GM23338 (cell line): ENCODE results near the gene CAMTA1. TPM values are rescaled to one million over a fixed set of nuclear protein-coding genes. Genes with fewer than 3 reads are reported as not detected.

ENCODE experiments used
- ATAC-seq: fragments of 200-7000 bp; cut with Tn5 transposase; 3 replicates; pipeline ENCODE4 v1.9.1; 2020
- DNase-seq: peaks from one replicate; pipeline ENCODE4 v3.0.0-alpha.2; 2015; ENCODE audit warnings: low spot score
- H2AFZ ChIP-seq: fragments of 200-600 bp; sonication (generic); 2 replicates; pipeline ENCODE4 v1.8.0; 2016; ENCODE audit warnings: antibody characterized with exemption, mild to moderate bottlenecking, moderate library complexity
- H3F3A ChIP-seq: fragments of 200-600 bp; sonication (generic); replicated peaks from 2 replicates; pipeline ENCODE4 v1.8.0; 2017; ENCODE audit warnings: antibody characterized with exemption, mixed run types, low read depth
- H3K27ac ChIP-seq: fragments of 200-600 bp; sonication (generic); 2 replicates; pipeline ENCODE4 v1.6.1; 2016; ENCODE audit warnings: low read depth
- H3K27me3 ChIP-seq: fragments of 200-600 bp; sonication (generic); 2 replicates; pipeline ENCODE4 v1.8.0; 2016; ENCODE audit warnings: mild to moderate bottlenecking, mixed run types, moderate library complexity; ENCODE audit not compliant: insufficient read depth
- H3K36me3 ChIP-seq: fragments of 200-600 bp; sonication (generic); 2 replicates; pipeline ENCODE4 v1.8.0; 2016; ENCODE audit warnings: mild to moderate bottlenecking; ENCODE audit not compliant: insufficient read depth
- H3K4me1 ChIP-seq: fragments of 200-600 bp; sonication (generic); 2 replicates; pipeline ENCODE4 v1.8.0; 2016; ENCODE audit warnings: mild to moderate bottlenecking, moderate library complexity; ENCODE audit not compliant: insufficient read depth
- H3K4me2 ChIP-seq: fragments of 200-600 bp; sonication (generic); 2 replicates; pipeline ENCODE4 v1.7.1; 2017; ENCODE audit warnings: mixed run types
- H3K4me3 ChIP-seq: fragments of 200-600 bp; sonication (generic); 2 replicates; pipeline ENCODE4 v1.6.1; 2016; ENCODE audit warnings: mixed run types
- H3K79me2 ChIP-seq: fragments of 200-600 bp; sonication (generic); replicated peaks from 2 replicates; pipeline ENCODE4 v1.8.0; 2017; ENCODE audit warnings: mild to moderate bottlenecking; ENCODE audit not compliant: insufficient read depth
- H3K9me2 ChIP-seq: fragments of 200-600 bp; sonication (generic); 2 replicates; pipeline ENCODE4 v1.8.0; 2017; ENCODE audit not compliant: insufficient read depth
- H4K20me1 ChIP-seq: fragments of 200-600 bp; sonication (generic); replicated peaks from 2 replicates; pipeline ENCODE4 v1.8.0; 2017; ENCODE audit warnings: mild to moderate bottlenecking; ENCODE audit not compliant: insufficient read depth
- H3K27ac Mint-ChIP-seq: 2 replicates; pipeline ENCODE4 v1.8.0; 2020; ENCODE audit warnings: inconsistent platforms, mild to moderate bottlenecking, moderate library complexity, mixed read lengths
- H3K27me3 Mint-ChIP-seq: 3 replicates; pipeline ENCODE4 v1.8.0; 2022; ENCODE audit warnings: low read depth, mild to moderate bottlenecking, moderate library complexity, mixed read lengths, inconsistent platforms; ENCODE audit not compliant: insufficient read depth, poor library complexity
- H3K36me3 Mint-ChIP-seq: 3 replicates; pipeline ENCODE4 v1.8.0; 2021; ENCODE audit warnings: low read depth, mild to moderate bottlenecking, inconsistent platforms, moderate library complexity, mixed read lengths
- H3K4me1 Mint-ChIP-seq: 3 replicates; pipeline ENCODE4 v1.8.0; 2020; ENCODE audit warnings: mild to moderate bottlenecking, inconsistent platforms, mixed read lengths
- H3K4me3 Mint-ChIP-seq: 3 replicates; pipeline ENCODE4 v1.8.0; 2021; ENCODE audit warnings: moderate library complexity, mild to moderate bottlenecking, inconsistent platforms, mixed read lengths
- H3K9me3 Mint-ChIP-seq: 3 replicates; pipeline ENCODE4 v1.8.0; 2020; ENCODE audit warnings: moderate library complexity, mild to moderate bottlenecking, inconsistent platforms, mixed read lengths
- CREB1 ChIP-seq: fragments of 250-450 bp; sonication (Bioruptor Pico); IDR thresholded peaks from 2 replicates; pipeline ENCODE4 v1.5.0; 2020; ENCODE audit warnings: low read depth, mild to moderate bottlenecking, moderate library complexity
- CTCF ChIP-seq, 2 experiments: fragments of 200-600 bp in 1 of 2; sonication (generic) in 1 of 2; conservative IDR thresholded peaks; 2 replicates each; pipeline versions ENCODE4 v1.5.1 to v1.6.1; 2016 to 2017; ENCODE audit warnings: antibody characterized with exemption in 2 of 2, low read depth in 2 of 2, mild to moderate bottlenecking in 2 of 2, moderate library complexity in 1 of 2
- EZH2 ChIP-seq: fragments of 200-600 bp; sonication (generic); IDR thresholded peaks from one replicate; pipeline ENCODE4 v1.8.0; 2017; ENCODE audit warnings: antibody characterized with exemption, mild to moderate bottlenecking, low read depth; ENCODE audit not compliant: unreplicated experiment
- EZH2phosphoT487 ChIP-seq: fragments of 200-600 bp; sonication (generic); IDR thresholded peaks from one replicate; pipeline ENCODE4 v1.8.1; 2018; ENCODE audit warnings: antibody characterized with exemption; ENCODE audit not compliant: unreplicated experiment
- JUNB ChIP-seq: IDR thresholded peaks from one replicate; pipeline ENCODE4 v1.6.1; 2016; ENCODE audit warnings: antibody characterized with exemption; ENCODE audit not compliant: unreplicated experiment
- NANOG ChIP-seq: IDR thresholded peaks from 2 replicates; pipeline ENCODE4 v1.6.1; 2016; ENCODE audit warnings: antibody characterized with exemption, borderline replicate concordance
- REST ChIP-seq: IDR thresholded peaks from one replicate; pipeline ENCODE4 v1.6.1; 2018; ENCODE audit warnings: antibody characterized with exemption; ENCODE audit not compliant: unreplicated experiment
- STAT1 ChIP-seq: IDR thresholded peaks from one replicate; pipeline ENCODE4 v1.6.1; 2016; ENCODE audit warnings: antibody characterized with exemption; ENCODE audit not compliant: unreplicated experiment
- ZNF114 ChIP-seq: fragments of 250-450 bp; sonication (Bioruptor Pico); IDR thresholded peaks from 2 replicates; pipeline ENCODE4 v1.5.0; 2020; ENCODE audit warnings: mild to moderate bottlenecking, moderate library complexity
- ZNF331 ChIP-seq: fragments of 250-450 bp; sonication (Bioruptor Pico); IDR thresholded peaks from 2 replicates; pipeline ENCODE4 v1.5.0; 2020; ENCODE audit warnings: low read depth, mild to moderate bottlenecking, moderate library complexity
- polyA plus RNA-seq: library from polyadenylated mRNA; unstranded; fragments of >200 nt; fragmentation: Nextera tagmentation; extraction: Ambion mirVana; gene quantifications from 2 replicates; pipeline ENCODE4 v1.2.1, GENCODE V29; 2016
- total RNA-seq: library from RNA; depleted of rRNA; stranded (reverse); fragments of >200 nt; shearing (Covaris generic); gene quantifications from 2 replicates; pipeline ENCODE4 v1.2.3, GENCODE V29; 2014

The CAMTA1 gene
- total and polyA plus RNA-seq, 2 experiments from 2014 or later = 115 to 519 TPM

- TF ChIP-seq REST (no peak), STAT1 (no peak), JUNB (no peak), EZH2phosphoT487 (no peak)
These were observed 992.9 kb downstream of the CAMTA1 start (continued) for GRCh38 chr1:7778133-7778628.

GRCh38 chr1:7780976-7781375, 995.7 kb downstream of the CAMTA1 start:
- no peak overlapping the region for H3K27ac Mint-ChIP-seq
- H3K36me3 ChIP-seq = peaks cover 32% of the 10 kb centered on the region
- H3K27me3 Mint-ChIP-seq = peaks cover 15% of the 10 kb centered on the region
- no peaks in the 10 kb centered on the region for H3F3A ChIP-seq
- H3K4me1 Mint-ChIP-seq = no peaks in the 10 kb centered on the region
- H3K9me3 Mint-ChIP-seq = peaks cover 7% of the 10 kb centered on the region; the same call in 2 of the 3 replicates
- no peak for ATAC-seq
- no peak overlapping the region for H3K4me3 Mint-ChIP-seq
- H3K4me2 ChIP-seq = no peak overlapping the region
- no peak for TF ChIP-seq JUNB
- no peak for TF ChIP-seq EZH2phosphoT487
- TF ChIP-seq NANOG = no peak
- no peak for TF ChIP-seq STAT1
- TF ChIP-seq CREB1 = no peak
- TF ChIP-seq CTCF (conservative IDR thresholded peaks at IDR 0.05; ENCODE audit: low read depth in 2 of 2) = no peak
- no peak overlapping the region for H3K4me3 ChIP-seq
- H3K36me3 Mint-ChIP-seq = peaks cover 54% of the 10 kb centered on the region
- H3K9me2 ChIP-seq = no peaks in the 10 kb centered on the region; the same call in 1 of the 2 replicates
- 0 out of 2 replicates have a peak, but pooled peaks cover 4% of the 10 kb centered on the region for H3K4me1 ChIP-seq
- no peak for DNase-seq
- H2AFZ ChIP-seq = no peak overlapping the region
- H3K79me2 ChIP-seq = peaks cover 4% of the 10 kb centered on the region
- no peak overlapping the region for H3K27ac ChIP-seq
- H3K27me3 ChIP-seq = peaks cover 9% of the 10 kb centered on the region
- no peaks in the 10 kb centered on the region; the same call in none of the 2 replicates for H4K20me1 ChIP-seq

- no peak overlapping the region for H3K27ac ChIP-seq
- ATAC-seq (no peak), DNase-seq (no peak)
- H3K4me1 ChIP-seq = 0 out of 2 replicates have a peak, but pooled peaks cover 4% of the 10 kb centered on the region
- H3F3A ChIP-seq = no peaks in the 10 kb centered on the region
- peaks cover 32% of the 10 kb centered on the region for H3K36me3 ChIP-seq
- Mint-ChIP-seq H3K27me3 (peaks cover 15% of the 10 kb centered on the region), H3K27ac (no peak overlapping the region), H3K36me3 (peaks cover 56% of the 10 kb centered on the region), H3K9me3 (peaks cover 7% of the 10 kb centered on the region; the same call in 2 of the 3 replicates), H3K4me1 (no peaks in the 10 kb centered on the region), H3K4me3 (no peak overlapping the region)
- no peak overlapping the region for H3K4me3 ChIP-seq
- H3K9me2 ChIP-seq = no peaks in the 10 kb centered on the region; the same call in 1 of the 2 replicates
- H3K79me2 ChIP-seq = no peaks in the 10 kb centered on the region
- H4K20me1 ChIP-seq = no peaks in the 10 kb centered on the region; the same call in none of the 2 replicates
- H2AFZ ChIP-seq = no peak overlapping the region
- peaks cover 9% of the 10 kb centered on the region for H3K27me3 ChIP-seq
- no peak overlapping the region for H3K4me2 ChIP-seq
- TF ChIP-seq ZNF331 (CRISPR knock-in tag) (no peak), CTCF (conservative IDR thresholded peaks at IDR 0.05; ENCODE audit: low read depth in 2 of 2) (no peak), CREB1 (no peak), EZH2 (no peak), ZNF114 (CRISPR knock-in tag) (no peak)
These were observed 996.2 kb downstream of the CAMTA1 start for GRCh38 chr1:7781501-7781900.
